Measurements from ENCODE around the gene MRPS18A. TPM values are rescaled to one million over a fixed set of nuclear protein-coding genes. Genes with fewer than 3 reads are reported as not detected.

MRPS18A gene
- total and polyA plus RNA-seq, 9 of the 15 experiments (the other 6 are each of a cell fraction or from before 2014, with no cell fraction given), result 87.5 to 243 (median 125) TPM

DNA sequence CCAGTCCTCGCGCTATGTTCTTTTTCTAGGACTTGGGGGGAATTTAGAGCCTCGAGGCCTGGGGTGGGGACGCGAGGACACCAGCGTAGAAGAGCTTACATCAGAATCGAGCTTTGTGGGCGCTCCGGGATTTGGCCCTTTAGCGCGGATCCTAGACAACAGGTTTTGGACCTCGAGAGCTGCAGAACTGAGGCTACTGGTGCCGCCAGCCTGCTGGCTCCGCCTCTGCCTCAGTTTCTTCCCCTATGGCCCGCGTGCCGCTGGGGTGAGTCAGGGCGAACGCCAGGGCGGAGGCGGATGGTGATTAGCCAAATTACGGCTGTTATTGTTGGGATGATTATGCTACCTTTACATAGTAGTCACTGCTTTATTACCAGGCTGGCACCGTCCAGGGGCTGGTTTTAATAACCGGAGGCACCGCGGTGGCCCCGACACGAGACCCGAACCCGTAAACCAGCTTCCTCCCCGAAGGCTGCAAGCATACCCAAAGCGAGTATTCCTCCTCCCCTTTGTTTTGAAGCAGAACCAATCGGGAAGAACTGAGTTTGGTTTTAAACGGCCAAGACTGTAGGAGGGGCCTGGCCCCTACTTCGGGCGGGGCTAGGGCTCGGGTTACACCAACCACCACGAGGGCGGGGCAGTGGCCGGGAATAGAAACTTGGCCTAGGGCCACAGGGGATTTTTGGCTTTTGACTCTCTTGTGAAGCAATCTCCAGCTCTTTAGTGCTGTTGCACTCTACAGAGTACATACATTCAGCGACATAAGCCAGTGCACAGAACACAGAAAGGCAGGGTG is 57.9 kb downstream of the MRPS18A start (continued):
- TF ChIP-seq, protein P1, sequence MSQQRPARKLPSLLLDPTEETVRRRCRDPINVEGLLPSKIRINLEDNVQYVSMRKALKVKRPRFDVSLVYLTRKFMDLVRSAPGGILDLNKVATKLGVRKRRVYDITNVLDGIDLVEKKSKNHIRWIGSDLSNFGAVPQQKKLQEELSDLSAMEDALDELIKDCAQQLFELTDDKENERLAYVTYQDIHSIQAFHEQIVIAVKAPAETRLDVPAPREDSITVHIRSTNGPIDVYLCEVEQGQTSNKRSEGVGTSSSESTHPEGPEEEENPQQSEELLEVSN (IDR thresholded peaks at IDR 0.05; ENCODE audit: borderline replicate concordance in 1 of 2, extremely low read depth in 1 of 2, insufficient read depth in 1 of 2, insufficient read length in 1 of 2, low read depth in 1 of 2, low read length in 1 of 2, poor library complexity in 1 of 2, severe bottlenecking in 1 of 2), result peak; percentile 87 to 92
- TF ChIP-seq SPI1 (IDR thresholded peaks at IDR 0.05; ENCODE audit: borderline replicate concordance, low read depth, low read length) (peak; percentile 71; the same call in 1 of the 2 replicates), HMGN3 (IDR thresholded peaks at IDR 0.05; ENCODE audit: borderline replicate concordance, extremely low read depth, insufficient read length, low read depth, low read length) (peak; percentile 51), IFI16 (CRISPR knock-in tag; IDR thresholded peaks at IDR 0.05) (peak; percentile 8; the same call in 1 of the 2 replicates), SAFB (IDR thresholded peaks at IDR 0.05; ENCODE audit: borderline replicate concordance, low read depth, low read length) (no peak), CSDE1 (IDR thresholded peaks at IDR 0.05) (no peak), ARID2 (IDR thresholded peaks at IDR 0.05) (no peak), ATF1 (CRISPR knock-in tag; IDR thresholded peaks at IDR 0.05) (no peak), ATF1 (tag; IDR thresholded peaks at IDR 0.05) (peak; percentile 78), ILF3 (IDR thresholded peaks at IDR 0.05; ENCODE audit: borderline replicate concordance) (no peak), NCOA4 (IDR thresholded peaks at IDR 0.05; ENCODE audit: partially characterized antibody) (no peak), IRF2 (CRISPR knock-in tag; IDR thresholded peaks at IDR 0.05) (no peak), CBX2 (IDR thresholded peaks at IDR 0.05; ENCODE audit: insufficient read depth, low read length, poor library complexity, severe bottlenecking) (no peak), SMARCE1 (IDR thresholded peaks at IDR 0.05) (no peak; the same call in 1 of the 2 replicates), HMG20B (CRISPR knock-in tag; IDR thresholded peaks at IDR 0.05) (no peak; the same call in 1 of the 2 replicates), ZNF778 (CRISPR knock-in tag; IDR thresholded peaks at IDR 0.05) (no peak), ZFPM2 (CRISPR knock-in tag; IDR thresholded peaks at IDR 0.05) (peak; percentile 90; the same call in 1 of the 2 replicates), STAT5A (IDR thresholded peaks at IDR 0.05; ENCODE audit: borderline replicate concordance, low read length) (no peak; the same call in 1 of the 2 replicates), CHCHD3 (CRISPR knock-in tag; IDR thresholded peaks at IDR 0.05) (no peak), TOE1 (IDR thresholded peaks at IDR 0.05; ENCODE audit: borderline replicate concordance) (peak; percentile 75; the same call in 1 of the 2 replicates), TOE1 (CRISPR knock-in tag; IDR thresholded peaks at IDR 0.05; ENCODE audit: borderline replicate concordance, low read depth) (peak; percentile 88), DIDO1 (tag; IDR thresholded peaks at IDR 0.05; ENCODE audit: low read depth) (no peak)
- TF ChIP-seq, protein P2, sequence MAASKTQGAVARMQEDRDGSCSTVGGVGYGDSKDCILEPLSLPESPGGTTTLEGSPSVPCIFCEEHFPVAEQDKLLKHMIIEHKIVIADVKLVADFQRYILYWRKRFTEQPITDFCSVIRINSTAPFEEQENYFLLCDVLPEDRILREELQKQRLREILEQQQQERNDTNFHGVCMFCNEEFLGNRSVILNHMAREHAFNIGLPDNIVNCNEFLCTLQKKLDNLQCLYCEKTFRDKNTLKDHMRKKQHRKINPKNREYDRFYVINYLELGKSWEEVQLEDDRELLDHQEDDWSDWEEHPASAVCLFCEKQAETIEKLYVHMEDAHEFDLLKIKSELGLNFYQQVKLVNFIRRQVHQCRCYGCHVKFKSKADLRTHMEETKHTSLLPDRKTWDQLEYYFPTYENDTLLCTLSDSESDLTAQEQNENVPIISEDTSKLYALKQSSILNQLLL (CRISPR knock-in tag; IDR thresholded peaks at IDR 0.05; ENCODE audit: borderline replicate concordance), result no peak
- TF ChIP-seq, protein P3, sequence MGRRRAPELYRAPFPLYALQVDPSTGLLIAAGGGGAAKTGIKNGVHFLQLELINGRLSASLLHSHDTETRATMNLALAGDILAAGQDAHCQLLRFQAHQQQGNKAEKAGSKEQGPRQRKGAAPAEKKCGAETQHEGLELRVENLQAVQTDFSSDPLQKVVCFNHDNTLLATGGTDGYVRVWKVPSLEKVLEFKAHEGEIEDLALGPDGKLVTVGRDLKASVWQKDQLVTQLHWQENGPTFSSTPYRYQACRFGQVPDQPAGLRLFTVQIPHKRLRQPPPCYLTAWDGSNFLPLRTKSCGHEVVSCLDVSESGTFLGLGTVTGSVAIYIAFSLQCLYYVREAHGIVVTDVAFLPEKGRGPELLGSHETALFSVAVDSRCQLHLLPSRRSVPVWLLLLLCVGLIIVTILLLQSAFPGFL (CRISPR knock-in tag; IDR thresholded peaks at IDR 0.05), result no peak
- TF ChIP-seq, protein P4, sequence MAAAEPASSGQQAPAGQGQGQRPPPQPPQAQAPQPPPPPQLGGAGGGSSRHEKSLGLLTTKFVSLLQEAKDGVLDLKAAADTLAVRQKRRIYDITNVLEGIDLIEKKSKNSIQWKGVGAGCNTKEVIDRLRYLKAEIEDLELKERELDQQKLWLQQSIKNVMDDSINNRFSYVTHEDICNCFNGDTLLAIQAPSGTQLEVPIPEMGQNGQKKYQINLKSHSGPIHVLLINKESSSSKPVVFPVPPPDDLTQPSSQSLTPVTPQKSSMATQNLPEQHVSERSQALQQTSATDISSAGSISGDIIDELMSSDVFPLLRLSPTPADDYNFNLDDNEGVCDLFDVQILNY (CRISPR knock-in tag; IDR thresholded peaks at IDR 0.05), result no peak
